ENCODE measurements around the gene RAMP2.
A peak's percentile ranks its signal among the peaks of the same experiment; 100 is the strongest.

The RAMP2 gene

GRCh38 chr17:42772945-42773289 is 11.9 kb downstream of the RAMP2 start:
- peak overlapping the region; percentile 93 for H3K4me3 ChIP-seq (ENCODE audit: low read length, poor library complexity, severe bottlenecking)

GRCh38 chr17:42773290-42774035 is 12.4 kb downstream of the RAMP2 start, which contains the start of gene VPS25:
TSS of gene VPS25 (plus strand) at chr17:42773449. CDS start at chr17:42773476, 27 bp downstream.
- Histone ChIP-seq H3K4me1 (ENCODE audit: insufficient read depth, low read length, poor library complexity, severe bottlenecking) (peaks cover 15% of the 10 kb centered on the region), H2AFZ (ENCODE audit: low read length) (peak within 1 kb of the TSS; percentile 95), H3K4me2 (ENCODE audit: low read depth, low read length, poor library complexity, severe bottlenecking) (peak within 1 kb of the TSS; percentile 97), H4K20me1 (ENCODE audit: insufficient read depth, low read length, poor library complexity, severe bottlenecking) (no peaks in the 10 kb centered on the region), H3K36me3 (ENCODE audit: insufficient read depth, low read length) (peaks cover 8% of the 10 kb centered on the region; the same call in 1 of the 2 replicates), H3K27me3 (ENCODE audit: insufficient read depth, low read length, poor library complexity, severe bottlenecking) (no peaks in the 10 kb centered on the region), H3F3A (ENCODE audit: low read depth) (no peaks in the 10 kb centered on the region), H3K9ac (ENCODE audit: low read depth, low read length, poor library complexity, severe bottlenecking) (peak within 1 kb of the TSS; percentile 90), H3K9me3 (ENCODE audit: insufficient read depth, low read depth, low read length) (no peaks in the 10 kb centered on the region), H3K4me3 (ENCODE audit: low read length, poor library complexity, severe bottlenecking) (peak within 1 kb of the TSS; percentile 93), H3K9me2 (replicated peaks; ENCODE audit: low read depth, low read length) (no peaks in the 10 kb centered on the region), H3K79me2 (ENCODE audit: insufficient read depth, low read length) (peaks cover 19% of the 10 kb centered on the region)
- no peak; the same call in 1 of the 2 replicates for TF ChIP-seq CTCF (conservative IDR thresholded peaks at IDR 0.05; ENCODE audit: low read length)
- TF ChIP-seq EZH2phosphoT487 (IDR thresholded peaks at IDR 0.05; ENCODE audit: borderline replicate concordance): no peak

More at GRCh38 chr17:42772945-42773289, 11.9 kb downstream of the RAMP2 start:
- Histone ChIP-seq H3K27me3 (ENCODE audit: insufficient read depth, low read length, poor library complexity, severe bottlenecking) (no peaks in the 10 kb centered on the region), H3K9me3 (ENCODE audit: insufficient read depth, low read depth, low read length) (no peaks in the 10 kb centered on the region), H3K9me2 (replicated peaks; ENCODE audit: low read depth, low read length) (no peaks in the 10 kb centered on the region), H2AFZ (ENCODE audit: low read length) (peak overlapping the region; percentile 95), H4K20me1 (ENCODE audit: insufficient read depth, low read length, poor library complexity, severe bottlenecking) (no peaks in the 10 kb centered on the region), H3K4me2 (ENCODE audit: low read depth, low read length, poor library complexity, severe bottlenecking) (peak overlapping the region; percentile 97), H3K36me3 (ENCODE audit: insufficient read depth, low read length) (peaks cover 5% of the 10 kb centered on the region; the same call in 1 of the 2 replicates), H3F3A (ENCODE audit: low read depth) (no peaks in the 10 kb centered on the region), H3K9ac (ENCODE audit: low read depth, low read length, poor library complexity, severe bottlenecking) (peak overlapping the region; percentile 90), H3K79me2 (ENCODE audit: insufficient read depth, low read length) (peaks cover 19% of the 10 kb centered on the region), H3K4me1 (ENCODE audit: insufficient read depth, low read length, poor library complexity, severe bottlenecking) (peaks cover 15% of the 10 kb centered on the region)
- no peak for TF ChIP-seq EZH2phosphoT487 (IDR thresholded peaks at IDR 0.05; ENCODE audit: borderline replicate concordance)
- no peak for TF ChIP-seq CTCF (conservative IDR thresholded peaks at IDR 0.05; ENCODE audit: low read length)

- H3K4me3 ChIP-seq (ENCODE audit: low read length, poor library complexity, severe bottlenecking): peak overlapping the region; percentile 93
- H3K27me3 ChIP-seq (ENCODE audit: insufficient read depth, low read length, poor library complexity, severe bottlenecking): no peaks in the 10 kb centered on the region
- TF ChIP-seq EZH2phosphoT487 (IDR thresholded peaks at IDR 0.05; ENCODE audit: borderline replicate concordance) (no peak), CTCF (conservative IDR thresholded peaks at IDR 0.05; ENCODE audit: low read length) (no peak)
- H3F3A ChIP-seq (ENCODE audit: low read depth): no peaks in the 10 kb centered on the region
- no peaks in the 10 kb centered on the region for H3K9me3 ChIP-seq (ENCODE audit: insufficient read depth, low read depth, low read length)
- H4K20me1 ChIP-seq (ENCODE audit: insufficient read depth, low read length, poor library complexity, severe bottlenecking): no peaks in the 10 kb centered on the region
- H3K9me2 ChIP-seq (replicated peaks; ENCODE audit: low read depth, low read length): no peaks in the 10 kb centered on the region
- H3K4me2 ChIP-seq (ENCODE audit: low read depth, low read length, poor library complexity, severe bottlenecking): peak overlapping the region; percentile 97
- no peak overlapping the region for H2AFZ ChIP-seq (ENCODE audit: low read length)
- H3K79me2 ChIP-seq (ENCODE audit: insufficient read depth, low read length): peaks cover 19% of the 10 kb centered on the region
- H3K36me3 ChIP-seq (ENCODE audit: insufficient read depth, low read length): peaks cover 15% of the 10 kb centered on the region; the same call in 1 of the 2 replicates
- peaks cover 15% of the 10 kb centered on the region for H3K4me1 ChIP-seq (ENCODE audit: insufficient read depth, low read length, poor library complexity, severe bottlenecking)
- H3K9ac ChIP-seq (ENCODE audit: low read depth, low read length, poor library complexity, severe bottlenecking): peak overlapping the region; percentile 90
These were observed 13.2 kb downstream of the RAMP2 start for GRCh38 chr17:42774066-42774745.

Measured in Loucy (cell line).